Naive B cell (primary cell): ENCODE data around the gene APBB1IP. TPM values are rescaled to one million over a fixed set of nuclear protein-coding genes. Genes with fewer than 3 reads are reported as not detected.
A peak's percentile ranks its signal among the peaks of the same experiment; 100 is the strongest.

Experiments used
- ATAC-seq, 2 donors: fragments of 150-1000 bp; cut with Tn5 transposase; 2 replicates each; pipeline ENCODE4 v1.10.0; 2021; ENCODE audit warnings: low read depth in 2 of 2, mild to moderate bottlenecking in 2 of 2, moderate library complexity in 2 of 2
- DNase-seq: peaks from one replicate; pipeline ENCODE4 v3.0.0; 2022
- H3K27ac Mint-ChIP-seq, 6 donors: one replicate each; pipeline ENCODE4 v1.8.0; 2020 to 2022; ENCODE audit warnings: mild to moderate bottlenecking in 6 of 6, mixed read lengths in 6 of 6, moderate library complexity in 5 of 6, inconsistent platforms in 2 of 6
- H3K27me3 Mint-ChIP-seq, 3 donors: one replicate each; pipeline ENCODE4 v1.8.0; 2021 to 2022; ENCODE audit warnings: mixed read lengths in 3 of 3, mild to moderate bottlenecking in 1 of 3
- H3K36me3 Mint-ChIP-seq, 2 donors: one replicate each; pipeline ENCODE4 v1.8.0; 2020 to 2022; ENCODE audit warnings: mixed read lengths in 2 of 2, inconsistent platforms in 1 of 2, mild to moderate bottlenecking in 1 of 2
- H3K4me1 Mint-ChIP-seq, 3 donors: one replicate each; pipeline ENCODE4 v1.8.0; 2020 to 2022; ENCODE audit warnings: mixed read lengths in 3 of 3, inconsistent platforms in 1 of 3, mild to moderate bottlenecking in 1 of 3, moderate library complexity in 1 of 3
- H3K4me3 Mint-ChIP-seq, 8 donors: one replicate each; pipeline ENCODE4 v1.8.0; 2020 to 2022; ENCODE audit warnings: mild to moderate bottlenecking in 8 of 8, mixed read lengths in 8 of 8, moderate library complexity in 8 of 8, inconsistent platforms in 2 of 8
- H3K9me3 Mint-ChIP-seq, 7 donors: one replicate each; pipeline ENCODE4 v1.8.0; 2020 to 2022; ENCODE audit warnings: mixed read lengths in 7 of 7, mild to moderate bottlenecking in 5 of 7, inconsistent platforms in 2 of 7, moderate library complexity in 1 of 7
- polyA plus RNA-seq, 6 donors: library from polyadenylated mRNA; unstranded; fragments of 300-500 nt; fragmentation: Illumina TruSeq; gene quantifications; one replicate each; pipeline ENCODE4 v1.2.3, GENCODE V29; 2021; ENCODE audit warnings: low read depth in 6 of 6

The APBB1IP gene
- polyA plus RNA-seq, 6 donors from 2014 or later: 40.1 to 76.1 (median 45.0) TPM

DNA sequence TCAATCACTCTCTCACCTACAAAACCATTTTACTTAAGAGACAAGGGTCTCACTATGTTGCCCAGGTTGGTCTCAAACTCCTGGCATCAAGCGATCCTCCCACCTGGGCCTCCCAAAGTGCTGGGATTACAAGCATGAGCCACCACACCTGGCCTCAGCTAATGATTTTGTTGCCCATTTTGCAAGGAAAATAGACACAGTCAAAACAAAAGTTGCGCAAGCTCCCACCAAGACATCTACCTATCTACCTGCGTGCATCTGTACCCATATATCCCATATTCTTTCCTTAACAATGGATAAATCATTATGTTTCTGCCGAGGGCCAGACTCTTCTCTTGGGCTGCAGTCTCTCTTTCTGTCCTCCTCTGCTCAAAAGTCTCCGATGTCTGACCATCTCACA is 67.3 kb downstream of the APBB1IP start:
- Mint-ChIP-seq H3K27me3 (no peaks in the 10 kb centered on the region), H3K36me3 (peaks cover 42 to 48% of the 10 kb centered on the region in 2 donors), H3K4me1 (peaks cover 20 to 33% (median 32%) of the 10 kb centered on the region in 3 donors), H3K9me3 (no peaks in the 10 kb centered on the region), H3K27ac (peak overlapping the region in 4 of 6 donors; percentile 67 to 92 (median 86)), H3K4me3 (no peak overlapping the region)
- ATAC-seq: no peak
- no peak for DNase-seq

DNA sequence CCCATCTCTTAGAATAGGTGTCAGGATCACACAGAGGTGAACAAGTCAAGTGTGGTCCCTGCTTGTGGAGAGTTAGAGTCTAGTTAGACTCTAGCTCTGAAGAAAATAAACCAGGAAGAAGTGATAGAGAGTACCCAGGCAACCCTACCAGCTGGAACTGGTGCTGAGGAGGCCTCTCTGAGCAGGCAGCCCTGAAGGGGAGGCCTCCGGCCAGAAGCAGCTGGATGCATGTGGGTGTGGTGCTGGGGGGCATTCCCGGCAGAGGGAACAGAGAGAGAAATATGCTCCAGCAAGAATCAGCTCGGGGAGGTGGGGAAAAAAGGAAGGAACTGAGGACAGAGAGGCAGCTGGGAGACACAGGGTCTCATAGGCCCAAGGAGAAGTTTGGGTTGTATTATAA is 68.6 kb downstream of the APBB1IP start:
- Mint-ChIP-seq H3K4me1 (peaks cover 21 to 25% (median 23%) of the 10 kb centered on the region in 3 donors), H3K4me3 (no peak overlapping the region)
- ATAC-seq: no peak

DNA sequence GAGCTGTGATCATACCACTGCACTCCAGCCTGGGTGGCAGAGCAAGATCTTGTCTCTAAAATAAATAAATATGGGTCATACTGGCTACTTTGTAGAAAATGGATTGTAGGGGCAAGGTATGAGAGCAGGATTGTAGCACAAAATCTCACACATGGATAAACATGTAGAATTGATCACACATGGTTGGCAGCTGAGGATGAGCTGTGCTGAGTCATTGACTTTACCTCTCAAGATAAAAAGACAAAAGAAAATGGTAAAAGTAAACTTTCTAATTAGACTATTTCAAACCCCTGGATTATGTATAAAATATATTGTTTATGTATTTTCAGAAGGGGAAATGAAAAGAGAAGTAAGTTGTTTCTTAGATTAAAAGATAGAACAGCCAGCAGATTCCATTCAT is 69.3 kb downstream of the APBB1IP start:
- peak overlapping the region; percentile 29 to 84 (median 54) for H3K27ac Mint-ChIP-seq
- DNase-seq (no peak), ATAC-seq (no peak)
- H3K9me3 Mint-ChIP-seq: peaks cover 0 to 2% (median 0%) of the 10 kb centered on the region in 7 donors
- H3K4me1 Mint-ChIP-seq: peaks cover 20 to 25% (median 21%) of the 10 kb centered on the region in 3 donors
- H3K4me3 Mint-ChIP-seq: no peak overlapping the region
- H3K27me3 Mint-ChIP-seq: no peaks in the 10 kb centered on the region
- peaks cover 43 to 47% of the 10 kb centered on the region in 2 donors for H3K36me3 Mint-ChIP-seq

More for the DNA sequence above, 68.6 kb downstream of the APBB1IP start:
- Mint-ChIP-seq H3K27ac (peak overlapping the region in 5 of 6 donors; percentile 47 to 95 (median 72)), H3K9me3 (peaks cover 0 to 2% (median 0%) of the 10 kb centered on the region in 7 donors), H3K27me3 (no peaks in the 10 kb centered on the region), H3K36me3 (peaks cover 38 to 43% of the 10 kb centered on the region in 2 donors)
- DNase-seq: no peak

GRCh38 chr10:26508016-26508415 is 69.9 kb downstream of the APBB1IP start:
- Mint-ChIP-seq H3K27ac (peak overlapping the region in 4 of 6 donors; percentile 20 to 84 (median 67)), H3K9me3 (peaks cover 0 to 4% (median 1%) of the 10 kb centered on the region in 7 donors)
- no peak for ATAC-seq

DNA sequence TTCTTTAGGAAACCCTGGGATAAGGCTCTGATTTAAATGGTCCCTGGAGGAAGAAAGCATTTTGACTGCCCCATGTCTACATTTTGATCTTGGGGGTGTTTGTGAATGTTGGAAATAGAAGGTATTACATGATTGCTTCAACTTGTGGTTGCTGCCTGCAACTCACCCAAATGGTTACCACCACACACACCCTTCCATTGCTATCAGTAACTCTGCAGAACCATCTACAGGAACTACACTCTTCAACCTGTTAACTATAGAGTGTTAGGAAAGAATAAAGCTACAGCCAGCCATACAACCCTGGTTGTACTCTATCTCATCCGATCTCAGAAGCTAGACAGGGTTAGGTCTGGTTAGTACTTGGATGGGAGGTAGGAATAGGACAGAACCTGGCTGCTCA is 71.2 kb downstream of the APBB1IP start:
- ATAC-seq (no peak), DNase-seq (no peak)
- peaks cover 20 to 25% (median 21%) of the 10 kb centered on the region in 3 donors for H3K4me1 Mint-ChIP-seq
- peaks cover 0 to 6% (median 2%) of the 10 kb centered on the region in 7 donors for H3K9me3 Mint-ChIP-seq
- no peak overlapping the region for H3K4me3 Mint-ChIP-seq
- H3K27ac Mint-ChIP-seq: peak overlapping the region in 4 of 6 donors; percentile 45 to 62 (median 55)
- H3K36me3 Mint-ChIP-seq: peaks cover 61 to 62% of the 10 kb centered on the region in 2 donors
- no peaks in the 10 kb centered on the region for H3K27me3 Mint-ChIP-seq

More at GRCh38 chr10:26508016-26508415, 69.9 kb downstream of the APBB1IP start:
- Mint-ChIP-seq H3K27me3 (no peaks in the 10 kb centered on the region), H3K36me3 (peaks cover 49 to 50% of the 10 kb centered on the region in 2 donors), H3K4me3 (no peak overlapping the region), H3K4me1 (peaks cover 20 to 25% (median 21%) of the 10 kb centered on the region in 3 donors)
- no peak for DNase-seq

DNA sequence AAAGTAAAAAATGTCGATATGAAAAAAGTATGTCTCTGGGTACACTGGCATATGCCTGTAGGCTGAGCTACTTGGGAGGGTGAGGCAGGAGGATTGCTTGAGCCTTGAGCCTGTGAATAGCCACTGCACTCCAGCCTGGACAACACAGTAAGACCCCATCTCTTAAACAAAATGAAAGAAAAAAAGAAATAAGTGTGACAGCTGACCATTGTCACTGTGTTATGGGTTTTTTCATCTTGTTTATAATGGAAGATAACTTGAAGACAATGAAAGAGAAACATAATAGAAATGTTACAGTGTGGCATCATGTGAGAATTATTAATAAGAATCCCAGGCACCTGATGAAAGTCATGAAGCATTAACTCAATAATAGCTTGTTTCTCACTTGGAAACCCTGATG is 75.0 kb downstream of the APBB1IP start:
- Mint-ChIP-seq H3K4me1 (peaks cover 12 to 22% (median 20%) of the 10 kb centered on the region in 3 donors), H3K9me3 (peaks cover 0 to 6% (median 2%) of the 10 kb centered on the region in 7 donors), H3K36me3 (peaks cover 46 to 51% of the 10 kb centered on the region in 2 donors), H3K4me3 (no peak overlapping the region), H3K27me3 (no peaks in the 10 kb centered on the region), H3K27ac (peak overlapping the region in 1 of 6 donors; percentile 19)
- ATAC-seq: no peak
- no peak for DNase-seq

DNA sequence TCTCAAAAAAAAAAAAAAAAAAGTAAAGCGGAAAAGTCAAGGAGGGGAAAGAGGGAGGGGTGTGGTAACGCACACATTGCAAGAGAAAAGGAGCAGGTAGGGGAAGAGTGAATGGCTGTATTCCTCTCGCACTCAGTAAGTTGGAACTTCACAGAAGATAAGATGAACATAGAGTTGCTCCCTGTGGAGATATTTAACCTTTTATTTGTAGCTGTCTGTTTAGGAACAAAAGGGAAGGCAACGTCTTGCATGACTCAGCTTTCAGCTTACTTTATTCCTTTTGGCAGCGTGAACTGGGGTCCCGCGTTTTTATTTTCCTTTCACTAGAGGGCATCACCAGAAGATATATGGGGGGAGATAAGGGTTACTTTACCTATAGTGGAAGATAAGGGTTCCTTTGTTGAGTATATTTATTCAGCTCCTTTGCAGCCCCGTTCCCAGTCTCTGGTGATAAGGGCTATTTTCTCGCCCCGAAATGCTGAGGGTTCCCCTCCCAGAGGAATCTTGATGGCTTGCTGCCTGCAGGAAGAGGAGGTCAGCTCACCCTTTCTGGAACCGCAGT is 78.5 kb downstream of the APBB1IP start:
- Mint-ChIP-seq H3K9me3 (peaks cover 0 to 6% (median 2%) of the 10 kb centered on the region in 7 donors), H3K27ac (peak overlapping the region in 4 of 6 donors; percentile 8 to 57 (median 44)), H3K36me3 (peaks cover 48 to 62% of the 10 kb centered on the region in 2 donors), H3K4me1 (peaks cover 16 to 29% (median 22%) of the 10 kb centered on the region in 3 donors), H3K4me3 (no peak overlapping the region), H3K27me3 (no peaks in the 10 kb centered on the region)
- DNase-seq (no peak), ATAC-seq (no peak)

- Mint-ChIP-seq H3K27me3 (no peaks in the 10 kb centered on the region), H3K4me3 (no peak overlapping the region), H3K4me1 (peaks cover 16 to 33% (median 22%) of the 10 kb centered on the region in 3 donors), H3K9me3 (peaks cover 0 to 6% (median 2%) of the 10 kb centered on the region in 7 donors), H3K36me3 (peaks cover 46 to 58% of the 10 kb centered on the region in 2 donors), H3K27ac (peak overlapping the region in 5 of 6 donors; percentile 8 to 57 (median 41))
- DNase-seq (no peak), ATAC-seq (peak in 1 of 2 donors; percentile 63)
Observed at GRCh38 chr10:26517141-26517867, 79.2 kb downstream of the APBB1IP start.

GRCh38 chr10:26519803-26520202 is 81.7 kb downstream of the APBB1IP start:
- H3K36me3 Mint-ChIP-seq: peaks cover 33 to 42% of the 10 kb centered on the region in 2 donors
- H3K27me3 Mint-ChIP-seq: no peaks in the 10 kb centered on the region
- ATAC-seq: no peak

GRCh38 chr10:26520575-26520974 is 82.4 kb downstream of the APBB1IP start:
- Mint-ChIP-seq H3K9me3 (peaks cover 0 to 5% (median 0%) of the 10 kb centered on the region in 7 donors), H3K27ac (peak overlapping the region in 1 of 6 donors; percentile 39), H3K36me3 (peaks cover 32 to 41% of the 10 kb centered on the region in 2 donors), H3K27me3 (no peaks in the 10 kb centered on the region), H3K4me1 (peaks cover 16 to 36% (median 22%) of the 10 kb centered on the region in 3 donors), H3K4me3 (no peak overlapping the region)
- no peak for DNase-seq
- no peak for ATAC-seq

More at GRCh38 chr10:26519803-26520202, 81.7 kb downstream of the APBB1IP start:
- no peak for DNase-seq
- Mint-ChIP-seq H3K4me3 (no peak overlapping the region), H3K9me3 (peaks cover 0 to 5% (median 0%) of the 10 kb centered on the region in 7 donors), H3K4me1 (peaks cover 16 to 40% (median 22%) of the 10 kb centered on the region in 3 donors), H3K27ac (peak overlapping the region in 3 of 6 donors; percentile 39 to 55 (median 42))

DNA sequence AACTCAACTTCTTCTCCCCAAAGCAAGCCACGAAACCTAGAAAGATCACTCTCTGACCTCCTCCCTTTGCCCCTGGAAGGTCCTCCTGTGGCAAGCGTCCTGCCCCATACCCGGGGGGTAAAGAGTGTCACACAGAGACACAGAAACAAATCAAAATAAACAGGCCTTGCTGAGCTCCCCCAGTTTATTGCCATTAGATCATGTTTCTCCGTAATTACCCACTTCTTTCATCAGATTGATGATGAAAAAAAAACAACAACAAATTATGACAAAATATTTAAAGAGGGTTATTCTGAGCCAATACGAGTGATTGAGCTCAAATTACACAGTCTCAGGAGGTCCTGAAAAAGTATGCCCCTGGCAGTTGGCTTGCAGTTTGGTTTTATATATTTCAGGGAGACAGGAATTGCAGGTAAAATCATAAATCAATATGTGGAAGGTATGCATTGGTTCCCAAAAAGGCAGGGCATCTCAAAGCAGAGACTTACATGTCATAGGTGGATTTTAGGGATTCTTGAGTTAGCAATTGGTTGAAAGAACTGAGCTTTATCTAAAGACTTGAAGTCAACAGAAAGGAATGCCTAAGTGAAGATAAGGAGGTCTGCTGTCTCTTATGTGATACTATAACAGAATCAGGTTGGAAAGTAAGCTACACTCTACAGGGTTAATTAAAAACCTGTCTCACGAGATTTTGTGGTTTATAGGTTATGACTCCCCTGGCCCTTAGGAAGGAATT is 86.2 kb downstream of the APBB1IP start:
- DNase-seq (no peak), ATAC-seq (no peak)
- Mint-ChIP-seq H3K9me3 (peaks cover 0 to 2% (median 0%) of the 10 kb centered on the region in 7 donors), H3K4me1 (peaks cover 5 to 16% (median 16%) of the 10 kb centered on the region in 3 donors), H3K27me3 (no peaks in the 10 kb centered on the region), H3K36me3 (peaks cover 37% of the 10 kb centered on the region in 2 donors), H3K27ac (peak overlapping the region in 5 of 6 donors; percentile 6 to 46 (median 29)), H3K4me3 (no peak overlapping the region)

DNA sequence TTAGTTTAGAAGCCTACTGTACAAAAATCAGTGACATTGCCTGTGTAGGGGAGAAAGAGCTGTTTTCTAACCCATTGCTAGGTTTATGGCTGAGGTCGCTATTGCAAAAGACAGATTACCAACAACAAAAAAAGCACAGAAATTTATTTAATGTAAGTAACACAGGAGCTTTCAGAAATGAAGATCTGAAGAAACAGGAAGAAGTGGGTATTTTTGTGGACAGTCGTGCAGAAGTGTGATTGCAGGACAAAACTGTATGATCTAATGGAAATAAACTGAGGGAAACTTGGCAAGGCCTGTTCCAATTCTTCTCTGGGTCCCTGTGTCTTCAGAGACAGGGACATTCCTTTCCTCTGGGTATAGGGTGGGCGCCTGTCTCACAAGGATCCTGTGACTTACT is 87.4 kb downstream of the APBB1IP start:
- Mint-ChIP-seq H3K27ac (peak overlapping the region in 5 of 6 donors; percentile 10 to 81 (median 41)), H3K9me3 (no peaks in the 10 kb centered on the region), H3K4me3 (no peak overlapping the region), H3K27me3 (no peaks in the 10 kb centered on the region), H3K36me3 (peaks cover 24% of the 10 kb centered on the region in 2 donors), H3K4me1 (peaks cover 4 to 16% (median 14%) of the 10 kb centered on the region in 3 donors)
- ATAC-seq (no peak), DNase-seq (no peak)

DNA sequence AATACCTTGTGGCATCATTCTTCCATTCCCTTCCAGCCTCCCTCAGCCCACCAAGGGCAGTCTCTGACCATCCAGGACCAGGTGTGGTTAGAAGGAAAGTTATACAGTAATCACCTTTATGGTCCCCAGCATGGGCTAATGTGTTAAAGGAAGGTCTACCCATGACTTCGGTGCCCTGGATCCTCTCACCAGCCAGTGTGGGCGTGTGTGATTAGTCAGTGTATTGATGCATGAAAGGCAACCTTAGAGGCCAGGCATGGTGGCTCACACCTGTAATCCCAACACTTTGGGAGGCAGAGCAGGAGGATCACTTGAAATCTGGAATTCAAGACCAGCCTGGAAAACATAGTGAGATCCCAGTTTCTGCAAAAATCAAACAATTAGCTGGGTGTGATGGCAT is 88.9 kb downstream of the APBB1IP start:
- Mint-ChIP-seq H3K4me1 (peaks cover 0 to 16% (median 7%) of the 10 kb centered on the region in 3 donors), H3K27me3 (no peaks in the 10 kb centered on the region), H3K36me3 (peaks cover 22 to 27% of the 10 kb centered on the region in 2 donors), H3K27ac (no peak overlapping the region), H3K4me3 (no peak overlapping the region), H3K9me3 (no peaks in the 10 kb centered on the region)
- DNase-seq (no peak), ATAC-seq (no peak)
